VCaP (cell line): Measurements from ENCODE around the gene MCRIP2.

ENCODE experiments used
- H3K27ac ChIP-seq: fragments of 450-650 bp; 2 replicates; pipeline ENCODE4 v1.5.1; 2017
- TF ChIP-seq, protein P1 (sequence below): fragments of 450-650 bp; conservative IDR thresholded peaks from 2 replicates; pipeline ENCODE4 v1.5.1; 2017; ENCODE audit warnings: mild to moderate bottlenecking, moderate library complexity

The MCRIP2 gene

DNA sequence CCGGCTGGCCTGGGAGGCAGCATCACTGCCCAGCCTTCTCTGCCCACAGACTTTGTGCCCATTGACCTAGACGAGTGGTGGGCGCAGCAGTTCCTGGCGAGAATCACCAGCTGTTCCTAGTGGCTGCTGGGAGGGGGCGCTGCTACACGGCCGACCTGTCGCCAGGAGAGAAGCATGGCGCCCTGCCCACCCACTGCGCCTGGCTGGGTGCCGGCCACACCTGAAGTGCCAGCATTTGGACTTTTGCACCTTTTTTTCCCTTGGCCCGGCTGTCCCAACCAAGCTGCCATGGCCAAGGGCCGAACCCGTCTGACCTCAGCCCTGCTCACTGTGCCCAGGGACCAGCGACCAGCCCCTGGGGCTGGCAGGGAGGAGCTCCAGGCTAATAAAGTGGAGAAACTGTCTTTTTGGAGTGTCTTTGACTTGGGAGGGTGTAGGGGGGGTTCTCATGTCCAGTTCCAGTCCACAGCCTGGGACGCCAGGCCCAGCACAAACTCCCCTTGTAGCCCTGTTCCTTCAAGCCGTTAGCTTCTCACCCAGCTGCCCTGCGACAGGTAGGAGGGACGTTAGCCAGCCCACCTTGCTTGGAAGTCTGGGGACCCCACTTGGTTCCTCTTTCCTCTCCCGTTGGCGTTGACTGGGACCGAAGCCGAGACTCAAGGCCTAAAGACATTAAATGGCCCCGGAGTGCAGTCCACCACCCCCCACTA is 6.6 kb downstream of the MCRIP2 start:
- peak overlapping the region; percentile 75 for H3K27ac ChIP-seq
- TF ChIP-seq, protein P1, sequence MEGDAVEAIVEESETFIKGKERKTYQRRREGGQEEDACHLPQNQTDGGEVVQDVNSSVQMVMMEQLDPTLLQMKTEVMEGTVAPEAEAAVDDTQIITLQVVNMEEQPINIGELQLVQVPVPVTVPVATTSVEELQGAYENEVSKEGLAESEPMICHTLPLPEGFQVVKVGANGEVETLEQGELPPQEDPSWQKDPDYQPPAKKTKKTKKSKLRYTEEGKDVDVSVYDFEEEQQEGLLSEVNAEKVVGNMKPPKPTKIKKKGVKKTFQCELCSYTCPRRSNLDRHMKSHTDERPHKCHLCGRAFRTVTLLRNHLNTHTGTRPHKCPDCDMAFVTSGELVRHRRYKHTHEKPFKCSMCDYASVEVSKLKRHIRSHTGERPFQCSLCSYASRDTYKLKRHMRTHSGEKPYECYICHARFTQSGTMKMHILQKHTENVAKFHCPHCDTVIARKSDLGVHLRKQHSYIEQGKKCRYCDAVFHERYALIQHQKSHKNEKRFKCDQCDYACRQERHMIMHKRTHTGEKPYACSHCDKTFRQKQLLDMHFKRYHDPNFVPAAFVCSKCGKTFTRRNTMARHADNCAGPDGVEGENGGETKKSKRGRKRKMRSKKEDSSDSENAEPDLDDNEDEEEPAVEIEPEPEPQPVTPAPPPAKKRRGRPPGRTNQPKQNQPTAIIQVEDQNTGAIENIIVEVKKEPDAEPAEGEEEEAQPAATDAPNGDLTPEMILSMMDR = peak; percentile 29

- H3K27ac ChIP-seq = peak within 1 kb of the TSS; percentile 75
- TF ChIP-seq, protein P1 = no peak
Observed at GRCh38 chr16:648781-649589, 7.4 kb downstream of the MCRIP2 start, which contains the start of gene WDR90. Gene WDR90 (plus strand): TSS chr16:649365. CDS start chr16:649417, 52 bp downstream.

DNA sequence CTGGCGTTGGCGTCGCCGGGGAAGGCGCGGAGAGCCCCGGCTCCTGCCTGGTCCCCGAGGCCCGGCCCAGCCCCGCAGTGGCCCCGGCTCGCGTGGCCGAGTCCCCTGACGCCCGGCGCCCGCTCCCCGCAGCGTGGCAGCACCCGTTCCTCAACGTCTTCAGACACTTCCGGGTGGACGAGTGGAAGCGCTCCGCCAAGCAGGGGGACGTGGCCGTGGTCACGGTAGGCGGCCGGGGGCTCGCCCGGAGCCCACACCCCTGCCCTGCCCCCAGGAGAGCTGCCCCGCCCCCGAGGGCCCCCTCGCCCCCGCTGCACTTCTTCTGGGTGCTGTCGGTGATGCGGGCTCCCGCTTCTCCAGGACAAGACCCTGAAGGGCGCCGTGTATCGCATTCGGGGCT is 8.0 kb downstream of the MCRIP2 start:
- peak overlapping the region; percentile 75 for H3K27ac ChIP-seq

DNA sequence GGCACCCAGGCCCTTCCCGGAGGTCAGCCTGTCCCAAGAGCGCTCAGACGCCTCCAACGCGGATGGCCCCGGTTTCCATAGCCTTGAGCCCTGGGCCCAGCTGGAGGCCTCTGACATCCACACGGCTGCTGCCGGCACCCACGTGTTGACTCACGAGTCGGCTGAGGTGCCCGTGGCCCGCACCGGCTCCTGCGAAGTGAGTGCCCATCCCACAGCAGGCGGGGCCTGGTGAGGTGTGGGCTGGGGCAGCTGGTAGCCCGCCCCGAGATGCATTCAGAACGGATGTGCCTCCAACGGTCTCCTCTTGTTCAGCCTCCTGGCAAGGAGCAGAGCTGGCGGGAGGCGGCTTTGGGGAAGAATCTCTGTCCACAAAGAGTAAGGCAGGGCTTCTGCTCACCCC is 10.2 kb downstream of the MCRIP2 start:
- TF ChIP-seq, protein P1 = no peak
- H3K27ac ChIP-seq = no peak overlapping the region

More for the DNA sequence above, 8.0 kb downstream of the MCRIP2 start:
- TF ChIP-seq, protein P1 = no peak

- TF ChIP-seq, protein P1 = no peak
- no peak overlapping the region for H3K27ac ChIP-seq
Observed at GRCh38 chr16:652454-653305, 11.1 kb downstream of the MCRIP2 start.

DNA sequence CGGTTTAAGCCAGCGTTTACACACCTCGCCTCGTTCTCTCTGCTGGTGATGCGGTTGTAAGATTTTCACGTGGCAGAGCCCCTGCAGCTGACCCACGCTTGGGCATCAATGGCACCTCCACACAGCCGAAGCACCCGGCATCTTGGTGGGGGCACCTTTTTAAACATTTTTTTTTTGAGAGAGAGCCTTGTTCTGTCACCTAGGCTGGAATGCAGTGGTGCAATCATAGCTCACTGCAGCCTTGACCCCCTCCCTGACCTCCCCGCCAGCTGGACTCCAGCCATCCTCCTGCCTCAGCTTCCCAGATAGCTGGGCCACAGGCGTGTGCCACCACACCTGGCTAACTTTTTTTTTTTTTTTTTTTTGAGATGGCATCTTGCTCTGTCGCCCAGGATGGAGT is 12.4 kb downstream of the MCRIP2 start:
- H3K27ac ChIP-seq = no peak overlapping the region
- TF ChIP-seq, protein P1 = no peak

DNA sequence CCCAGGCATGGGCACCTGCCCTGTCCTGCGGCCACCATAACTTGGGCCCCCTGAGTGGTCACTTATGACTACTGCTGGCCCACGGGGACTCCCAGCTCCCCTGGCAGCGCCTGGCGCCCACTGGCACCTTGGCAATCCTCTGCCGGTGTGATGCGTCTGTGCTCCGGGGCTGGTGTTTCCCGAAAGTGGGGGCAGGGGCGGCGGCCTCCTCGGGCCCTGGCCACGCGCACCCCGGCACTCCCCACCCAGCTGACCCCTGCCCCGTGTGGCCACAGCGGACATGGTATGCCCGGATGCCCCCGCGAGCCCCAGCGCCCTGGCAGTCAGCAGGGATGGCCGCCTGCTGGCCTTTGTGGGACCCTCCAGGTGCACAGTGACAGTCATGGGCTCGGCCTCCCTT is 15.9 kb downstream of the MCRIP2 start:
- no peak overlapping the region for H3K27ac ChIP-seq
- TF ChIP-seq, protein P1 = no peak
